Central memory CD8-positive, alpha-beta T cell (primary cell): ENCODE data around the gene SCARB1.

Experiments used
- ATAC-seq: fragments of 150-1000 bp; cut with Tn5 transposase; replicated peaks from 2 replicates; pipeline ENCODE4 v1.10.0; 2022; ENCODE audit warnings: mild to moderate bottlenecking, moderate FRiP score, moderate number of reproducible peaks; ENCODE audit not compliant: poor library complexity, severe bottlenecking; ENCODE audit errors: extremely low read depth
- DNase-seq, 2 donors: peaks; one replicate each; pipeline ENCODE4 v3.0.0; 2021; ENCODE audit warnings: low spot score in 2 of 2
- H3K27ac Mint-ChIP-seq: one replicate; pipeline ENCODE4 v1.8.0; 2022; ENCODE audit warnings: low read depth, mild to moderate bottlenecking, moderate library complexity, mixed read lengths
- H3K27me3 Mint-ChIP-seq: one replicate; pipeline ENCODE4 v1.8.0; 2022; ENCODE audit warnings: mixed read lengths
- H3K36me3 Mint-ChIP-seq: one replicate; pipeline ENCODE4 v1.8.0; 2022; ENCODE audit warnings: mild to moderate bottlenecking, moderate library complexity, mixed read lengths; ENCODE audit not compliant: insufficient read depth
- H3K4me1 Mint-ChIP-seq: one replicate; pipeline ENCODE4 v1.8.0; 2022; ENCODE audit warnings: mixed read lengths
- H3K4me3 Mint-ChIP-seq: one replicate; pipeline ENCODE4 v1.8.0; 2022; ENCODE audit warnings: mild to moderate bottlenecking, moderate library complexity, mixed read lengths
- H3K9me3 Mint-ChIP-seq: one replicate; pipeline ENCODE4 v1.8.0; 2022; ENCODE audit warnings: mixed read lengths

The SCARB1 gene

DNA sequence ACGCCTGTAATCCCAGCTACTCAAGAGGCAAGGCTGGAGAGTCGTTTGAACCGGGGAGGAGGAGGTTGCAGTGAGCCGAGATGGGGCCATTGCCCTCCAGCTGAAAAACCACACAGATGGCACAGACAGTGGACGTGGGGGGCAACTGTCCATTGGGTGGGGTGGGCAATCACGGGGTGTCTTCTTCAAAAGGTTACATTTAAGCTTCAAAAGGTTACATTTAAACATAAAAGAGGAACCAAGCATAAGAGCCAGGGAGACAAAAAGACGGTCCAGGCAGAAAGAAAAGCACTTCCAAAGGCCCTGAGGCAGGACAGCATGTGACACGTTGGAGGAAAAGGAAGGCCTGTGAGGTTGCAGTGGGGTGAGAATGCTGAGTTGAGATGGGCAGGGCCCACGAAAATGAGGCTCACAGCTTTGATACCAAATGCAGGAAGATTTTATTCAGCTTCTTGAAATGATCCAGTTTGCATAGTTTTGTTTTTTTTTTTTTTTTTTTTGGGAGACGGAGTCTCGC lies 10.7 kb downstream of the SCARB1 start:
- Mint-ChIP-seq H3K27ac (no peak overlapping the region), H3K4me1 (peaks cover 6% of the 10 kb centered on the region), H3K27me3 (no peaks in the 10 kb centered on the region), H3K4me3 (no peak overlapping the region), H3K9me3 (no peaks in the 10 kb centered on the region), H3K36me3 (no peaks in the 10 kb centered on the region)
- ATAC-seq (no peak), DNase-seq (no peak)

GRCh38 chr12:124852329-124852831 lies 11.3 kb downstream of the SCARB1 start:
- no peak overlapping the region for H3K27ac Mint-ChIP-seq
- H3K4me1 Mint-ChIP-seq, result peaks cover 6% of the 10 kb centered on the region
- DNase-seq, result no peak
- H3K27me3 Mint-ChIP-seq, result no peaks in the 10 kb centered on the region
- H3K4me3 Mint-ChIP-seq, result no peak overlapping the region
- ATAC-seq, result no peak
- no peaks in the 10 kb centered on the region for H3K9me3 Mint-ChIP-seq
- no peaks in the 10 kb centered on the region for H3K36me3 Mint-ChIP-seq

DNA sequence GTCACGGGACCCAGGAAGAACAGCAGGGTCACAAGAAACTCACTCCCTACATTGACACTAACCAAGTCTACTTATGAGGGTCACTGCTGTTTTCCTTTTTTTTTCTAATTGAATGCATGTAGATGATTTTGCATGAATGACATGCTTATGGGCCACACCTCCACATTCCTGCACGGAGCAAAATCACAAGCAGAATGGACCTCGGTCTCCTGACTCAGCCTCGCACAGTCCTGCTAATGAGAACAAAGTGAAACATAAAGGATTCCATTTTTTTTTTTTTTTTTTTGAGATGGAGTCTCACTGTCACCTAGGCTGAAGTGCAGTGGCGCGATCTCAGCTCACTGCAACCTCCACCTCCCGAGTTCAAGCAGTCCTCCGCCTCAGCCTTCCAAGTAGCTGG lies 12.3 kb downstream of the SCARB1 start:
- Mint-ChIP-seq H3K4me3 (no peak overlapping the region), H3K9me3 (no peaks in the 10 kb centered on the region), H3K36me3 (no peaks in the 10 kb centered on the region), H3K27ac (no peak overlapping the region), H3K27me3 (no peaks in the 10 kb centered on the region), H3K4me1 (peaks cover 6% of the 10 kb centered on the region)
- ATAC-seq, result no peak
- DNase-seq, result no peak

DNA sequence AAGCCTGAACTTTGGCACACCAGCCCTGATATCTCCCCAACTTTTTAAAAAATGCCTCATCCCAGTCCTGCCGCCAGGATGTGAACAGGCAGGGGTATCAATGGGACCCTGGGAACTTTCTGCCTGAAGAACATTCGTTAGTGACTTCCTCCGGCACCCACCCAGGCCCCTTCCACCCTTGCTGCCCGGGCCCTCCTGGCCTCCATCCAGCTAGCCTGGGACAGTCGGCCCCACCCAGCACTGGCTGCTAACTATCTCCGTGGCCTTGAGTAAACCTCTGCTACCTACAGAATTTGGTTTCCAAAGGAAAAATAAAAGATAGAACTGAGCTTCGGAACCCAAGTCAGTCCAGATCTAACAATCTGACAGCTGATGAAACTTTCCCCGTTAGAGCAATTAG lies 14.3 kb downstream of the SCARB1 start:
- H3K9me3 Mint-ChIP-seq, result no peaks in the 10 kb centered on the region
- H3K36me3 Mint-ChIP-seq, result no peaks in the 10 kb centered on the region
- no peaks in the 10 kb centered on the region for H3K27me3 Mint-ChIP-seq
- H3K4me1 Mint-ChIP-seq, result peaks cover 1% of the 10 kb centered on the region
- ATAC-seq (no peak), DNase-seq (no peak)
- H3K4me3 Mint-ChIP-seq, result no peak overlapping the region
- no peak overlapping the region for H3K27ac Mint-ChIP-seq

- no peaks in the 10 kb centered on the region for H3K4me1 Mint-ChIP-seq
- no peaks in the 10 kb centered on the region for H3K36me3 Mint-ChIP-seq
- H3K27ac Mint-ChIP-seq, result no peak overlapping the region
- no peak for DNase-seq
- no peaks in the 10 kb centered on the region for H3K9me3 Mint-ChIP-seq
- no peak for ATAC-seq
- H3K27me3 Mint-ChIP-seq, result no peaks in the 10 kb centered on the region
- no peak overlapping the region for H3K4me3 Mint-ChIP-seq
Observed at GRCh38 chr12:124848621-124849380, 14.9 kb downstream of the SCARB1 start.

DNA sequence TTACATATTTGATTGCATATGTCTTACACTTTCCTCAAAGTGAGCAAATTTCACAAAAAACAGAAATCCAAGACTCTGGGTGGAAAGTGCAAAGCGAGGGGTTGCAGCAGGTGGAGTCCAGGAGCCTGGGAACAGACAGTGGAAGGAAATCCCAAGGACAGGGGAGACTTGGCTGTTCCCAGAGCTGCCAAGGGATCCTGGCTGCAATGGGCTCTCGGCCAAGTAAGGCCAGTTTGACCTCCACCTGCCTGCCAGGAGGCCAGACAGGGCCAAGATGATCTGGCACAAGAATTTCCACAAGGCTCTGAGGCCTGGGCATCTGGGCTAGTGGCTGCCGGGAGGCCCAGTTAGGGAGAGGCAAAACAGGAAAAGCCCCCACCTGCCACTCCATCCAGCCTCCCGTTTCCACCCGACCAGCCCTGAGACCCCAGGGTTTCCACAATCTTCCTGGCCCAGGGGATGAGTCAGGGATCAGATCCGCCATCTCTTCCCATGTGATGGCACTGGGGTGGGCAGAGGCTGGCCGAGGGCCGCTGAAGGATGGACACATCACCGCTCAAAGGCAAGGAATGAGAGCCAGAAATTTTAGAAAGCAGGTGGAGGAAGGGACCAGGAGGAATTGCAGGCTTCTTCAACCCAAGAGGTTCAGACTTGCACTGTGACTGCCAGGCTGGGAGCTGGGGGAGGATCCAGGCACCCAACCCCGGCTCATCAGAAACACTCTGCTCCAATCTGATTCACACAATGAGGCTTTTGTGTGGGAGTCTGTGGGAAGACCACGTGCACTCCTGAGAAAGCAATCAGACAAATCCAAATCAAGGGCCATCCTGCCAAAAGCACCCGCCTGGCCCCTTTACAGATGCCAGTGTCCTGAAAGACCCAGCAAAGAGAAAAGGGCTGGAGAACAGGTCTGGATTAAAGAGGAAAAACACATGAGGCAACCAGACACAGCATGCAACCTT lies 16.3 kb downstream of the SCARB1 start:
- Mint-ChIP-seq H3K4me1 (no peaks in the 10 kb centered on the region), H3K4me3 (no peak overlapping the region), H3K9me3 (no peaks in the 10 kb centered on the region), H3K36me3 (peaks cover 3% of the 10 kb centered on the region), H3K27ac (no peak overlapping the region), H3K27me3 (no peaks in the 10 kb centered on the region)
- DNase-seq, result no peak
- no peak for ATAC-seq

DNA sequence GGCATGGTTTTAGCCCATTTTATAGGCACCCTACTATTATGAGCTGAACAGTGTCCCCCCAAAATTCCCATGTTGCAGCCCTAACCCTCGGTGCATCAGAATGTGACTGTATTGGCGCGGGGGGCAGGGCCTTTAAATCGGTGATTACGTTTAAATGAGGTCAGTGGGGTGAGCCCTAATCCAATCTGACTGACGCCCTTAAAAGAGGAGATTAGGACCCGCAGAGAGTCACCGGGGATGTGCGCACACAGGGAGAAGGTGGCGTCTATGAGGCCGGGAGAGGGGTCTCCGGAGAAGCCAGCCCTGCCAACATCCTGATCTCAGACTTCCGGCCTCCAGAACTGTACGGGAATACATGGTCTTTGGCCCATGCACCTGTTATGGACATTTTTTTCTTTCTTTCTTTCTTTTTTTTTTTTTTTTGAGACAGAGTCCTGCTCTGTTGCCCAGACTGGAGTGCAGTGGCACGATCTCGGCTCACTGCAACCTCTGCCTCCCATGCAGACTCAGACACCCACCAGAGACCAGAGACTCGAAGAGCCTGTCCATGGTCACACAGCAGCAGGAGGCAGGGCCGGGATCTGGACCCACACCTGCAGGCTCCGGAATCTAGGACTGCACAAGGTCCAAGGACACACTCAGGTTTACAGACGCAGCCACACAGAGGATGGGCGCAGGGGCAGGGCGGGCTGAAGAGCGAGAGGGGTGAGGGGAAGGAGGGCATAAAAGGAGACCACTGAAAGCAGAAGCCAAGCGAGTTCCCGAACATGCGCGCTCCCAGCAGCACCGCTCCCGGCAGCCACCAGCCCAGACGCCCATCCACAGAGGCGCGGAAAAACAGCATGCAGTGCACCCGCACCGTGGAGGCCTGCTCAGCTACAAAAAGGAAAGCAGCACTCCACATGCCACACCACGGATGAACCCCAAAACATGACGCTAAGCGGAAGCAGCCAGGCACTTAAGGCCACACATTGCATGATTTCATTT lies 19.0 kb downstream of the SCARB1 start:
- no peak for DNase-seq
- Mint-ChIP-seq H3K36me3 (peaks cover 3% of the 10 kb centered on the region), H3K4me1 (no peaks in the 10 kb centered on the region), H3K27ac (no peak overlapping the region), H3K9me3 (no peaks in the 10 kb centered on the region), H3K4me3 (no peak overlapping the region), H3K27me3 (no peaks in the 10 kb centered on the region)
- no peak for ATAC-seq

- peaks cover 3% of the 10 kb centered on the region for H3K36me3 Mint-ChIP-seq
- H3K27ac Mint-ChIP-seq, result peak overlapping the region; percentile 29
- H3K9me3 Mint-ChIP-seq, result no peaks in the 10 kb centered on the region
- no peak for DNase-seq
- H3K4me3 Mint-ChIP-seq, result no peak overlapping the region
- no peaks in the 10 kb centered on the region for H3K4me1 Mint-ChIP-seq
- no peak for ATAC-seq
- no peaks in the 10 kb centered on the region for H3K27me3 Mint-ChIP-seq
Observed at GRCh38 chr12:124842800-124843510, 20.7 kb downstream of the SCARB1 start.

DNA sequence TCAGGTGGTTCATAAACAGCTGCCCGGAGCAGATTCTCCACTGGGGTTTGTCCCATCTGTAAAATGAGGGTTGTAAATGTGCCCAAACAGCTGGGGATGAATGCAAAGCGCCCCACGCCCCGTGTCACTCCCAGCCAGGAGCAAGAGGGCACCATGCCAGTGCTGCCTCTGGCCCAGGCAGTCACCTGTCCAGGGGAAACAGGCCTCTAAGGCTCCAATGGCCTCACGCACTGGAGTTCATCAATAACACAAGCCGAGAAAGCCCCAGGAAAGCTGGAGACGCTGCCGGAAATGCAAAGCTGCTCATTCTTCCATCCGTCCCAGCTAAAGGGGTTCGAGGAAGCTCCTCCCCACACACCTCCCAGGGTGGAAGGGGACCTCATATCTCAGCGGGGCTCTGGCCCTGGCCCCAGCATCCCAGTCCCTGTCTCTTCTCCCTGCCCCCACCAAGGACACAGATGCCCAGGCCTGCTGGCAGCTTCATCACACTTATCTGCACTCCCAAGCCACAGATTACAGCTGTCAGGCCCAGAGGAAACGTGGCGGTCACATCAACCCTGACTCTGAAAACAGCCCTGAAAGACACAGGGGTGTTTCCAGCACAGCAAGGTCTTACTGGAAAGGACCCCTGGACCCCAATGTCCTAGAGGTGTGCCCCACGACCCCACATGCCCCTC lies 21.5 kb downstream of the SCARB1 start:
- ATAC-seq (no peak), DNase-seq (no peak)
- H3K4me3 Mint-ChIP-seq, result no peak overlapping the region
- H3K36me3 Mint-ChIP-seq, result peaks cover 3% of the 10 kb centered on the region
- no peaks in the 10 kb centered on the region for H3K27me3 Mint-ChIP-seq
- H3K9me3 Mint-ChIP-seq, result no peaks in the 10 kb centered on the region
- peak overlapping the region; percentile 29 for H3K27ac Mint-ChIP-seq
- H3K4me1 Mint-ChIP-seq, result no peaks in the 10 kb centered on the region

DNA sequence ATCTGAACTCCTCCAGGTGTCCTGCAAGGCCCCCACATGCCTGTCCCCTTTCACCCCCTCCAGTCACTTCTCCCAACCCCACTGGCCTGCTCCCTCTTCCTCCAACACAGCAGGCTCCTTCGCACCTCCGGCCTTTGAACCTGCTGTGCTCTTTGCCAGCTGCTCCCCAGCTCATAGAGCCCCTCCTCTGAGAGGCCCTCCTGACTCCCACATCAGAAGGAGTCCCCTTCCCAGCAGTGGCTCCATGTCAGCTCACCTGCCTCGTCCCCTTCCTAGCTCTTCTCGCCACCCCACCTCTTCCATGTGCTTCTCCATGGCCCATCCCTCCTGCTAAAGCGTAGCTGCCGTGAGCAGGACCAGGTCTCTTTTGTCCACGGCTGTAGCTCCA lies 22.1 kb downstream of the SCARB1 start:
- H3K27ac Mint-ChIP-seq, result no peak overlapping the region
- no peaks in the 10 kb centered on the region for H3K4me1 Mint-ChIP-seq
- ATAC-seq (no peak), DNase-seq (no peak)
- no peak overlapping the region for H3K4me3 Mint-ChIP-seq
- no peaks in the 10 kb centered on the region for H3K9me3 Mint-ChIP-seq
- peaks cover 3% of the 10 kb centered on the region for H3K36me3 Mint-ChIP-seq
- H3K27me3 Mint-ChIP-seq, result no peaks in the 10 kb centered on the region
